GM23248 (cell line): Measurements from ENCODE around the gene GMEB2. TPM values are rescaled to one million over a fixed set of nuclear protein-coding genes. Genes with fewer than 3 reads are reported as not detected.
"Not testable (repeated sequence)": the region's sequence is repeated elsewhere in the genome, so short reads cannot be mapped to it uniquely, and the experiment has no call there.

ENCODE experiments used
- DNase-seq: peaks from one replicate; pipeline ENCODE4 v3.0.0-alpha.2; 2015
- H2AFZ ChIP-seq: fragments of 200-600 bp; sonication (generic); 2 replicates; pipeline ENCODE4 v1.6.1; 2016; ENCODE audit warnings: antibody characterized with exemption
- H3F3A ChIP-seq: fragments of 200-600 bp; sonication (generic); 2 replicates; pipeline ENCODE4 v1.6.1; 2016; ENCODE audit warnings: mild to moderate bottlenecking, antibody characterized with exemption, mixed run types; ENCODE audit not compliant: insufficient read depth
- H3K27ac ChIP-seq: fragments of 200-600 bp; sonication (generic); 2 replicates; pipeline ENCODE4 v1.5.1; 2016; ENCODE audit warnings: mild to moderate bottlenecking
- H3K27me3 ChIP-seq: fragments of 200-600 bp; sonication (generic); replicated peaks from 2 replicates; pipeline ENCODE4 v1.6.1; 2016; ENCODE audit warnings: mild to moderate bottlenecking; ENCODE audit not compliant: insufficient read depth
- H3K36me3 ChIP-seq: fragments of 200-600 bp; sonication (generic); 2 replicates; pipeline ENCODE4 v1.6.1; 2016; ENCODE audit warnings: low read depth, mild to moderate bottlenecking
- H3K4me1 ChIP-seq: fragments of 200-600 bp; sonication (generic); 2 replicates; pipeline ENCODE4 v1.6.1; 2016; ENCODE audit warnings: mild to moderate bottlenecking; ENCODE audit not compliant: insufficient read depth
- H3K4me2 ChIP-seq: fragments of 200-600 bp; sonication (generic); one replicate; pipeline ENCODE4 v1.6.1; 2016; ENCODE audit warnings: mild to moderate bottlenecking; ENCODE audit not compliant: unreplicated experiment
- H3K4me3 ChIP-seq: fragments of 200-600 bp; sonication (generic); 2 replicates; pipeline ENCODE4 v1.5.1; 2016; ENCODE audit warnings: mild to moderate bottlenecking
- H3K79me2 ChIP-seq: fragments of 200-600 bp; sonication (generic); 2 replicates; pipeline ENCODE4 v1.6.1; 2016; ENCODE audit warnings: mild to moderate bottlenecking; ENCODE audit not compliant: insufficient read depth
- H3K9ac ChIP-seq: fragments of 200-600 bp; sonication (generic); 2 replicates; pipeline ENCODE4 v1.6.1; 2016; ENCODE audit warnings: mild to moderate bottlenecking
- H3K9me2 ChIP-seq: fragments of 200-600 bp; sonication (generic); 2 replicates; pipeline ENCODE4 v1.6.1; 2016; ENCODE audit warnings: mixed run types, mild to moderate bottlenecking, moderate library complexity; ENCODE audit not compliant: insufficient read depth
- H3K9me3 ChIP-seq: fragments of 200-600 bp; sonication (generic); one replicate; pipeline ENCODE4 v1.6.1; 2017; ENCODE audit warnings: low read depth
- H4K20me1 ChIP-seq: fragments of 200-600 bp; sonication (generic); 2 replicates; pipeline ENCODE4 v1.6.0; 2016; ENCODE audit not compliant: insufficient read depth
- EZH2 ChIP-seq: fragments of 200-600 bp; sonication (generic); IDR thresholded peaks from 2 replicates; pipeline ENCODE4 v1.6.1; 2018; ENCODE audit warnings: antibody characterized with exemption, mild to moderate bottlenecking; ENCODE audit not compliant: insufficient read depth, poor library complexity, severe bottlenecking
- EZH2phosphoT487 ChIP-seq: fragments of 200-600 bp; sonication (generic); IDR thresholded peaks from 2 replicates; pipeline ENCODE4 v1.6.1; 2018; ENCODE audit warnings: antibody characterized with exemption, moderate library complexity, mild to moderate bottlenecking, low read depth; ENCODE audit not compliant: insufficient read depth
- WGBS, 2 experiments: methylation state at CpG; one replicate each; pipeline ENCODE4 v1.1.6; 2015 to 2017; ENCODE audit warnings: low lambda C conversion rate in 2 of 2, low coverage in 1 of 2; ENCODE audit errors: missing lambda C conversion rate in 2 of 2; 5-methylcytosine and 5-hydroxymethylcytosine counted together
- in situ Hi-C: fragments of 300-500 bp; cut with MboI; formaldehyde crosslinking; loops from 2 replicates; pipeline ENCODE4 v1.15.0; 2020
- polyA plus RNA-seq: library from polyadenylated mRNA; unstranded; fragments of >200 nt; fragmentation: Nextera tagmentation; extraction: Ambion mirVana; gene quantifications from 2 replicates; pipeline ENCODE4 v1.2.1, GENCODE V29; 2016
- total RNA-seq: library from RNA; depleted of rRNA; stranded (reverse); fragments of >200 nt; shearing (Covaris generic); gene quantifications from 2 replicates; pipeline ENCODE4 v1.2.3, GENCODE V29; 2014

GMEB2 gene
- total and polyA plus RNA-seq, 2 experiments from 2014 or later = 7.8 to 13.6 TPM

GRCh38 chr20:63602321-63602720 is 24.6 kb downstream of the GMEB2 start:
- 80 to 82% methylated on average over 3 of the region's 3 CpGs for WGBS, 2 experiments
- 0 out of 2 replicates have a peak, but pooled peaks cover 4% of the 10 kb centered on the region for H3K4me1 ChIP-seq
- no peaks in the 10 kb centered on the region for H3K27me3 ChIP-seq
- no peak for TF ChIP-seq EZH2
- H3K9ac ChIP-seq = no peak overlapping the region
- no peak overlapping the region for H3K4me3 ChIP-seq
- in situ Hi-C loops = no loop called here
- no peaks in the 10 kb centered on the region for H3F3A ChIP-seq
- H3K4me2 ChIP-seq = no peak overlapping the region
- peaks cover 26% of the 10 kb centered on the region for H3K36me3 ChIP-seq
- no peak overlapping the region for H3K27ac ChIP-seq
- H3K9me3 ChIP-seq = no peaks in the 10 kb centered on the region
- peaks cover 29% of the 10 kb centered on the region for H3K79me2 ChIP-seq
- H3K9me2 ChIP-seq = no peaks in the 10 kb centered on the region
- no peaks in the 10 kb centered on the region for H4K20me1 ChIP-seq
- no peak overlapping the region for H2AFZ ChIP-seq
- no peak for DNase-seq

GRCh38 chr20:63601679-63602078 is 25.2 kb downstream of the GMEB2 start:
- H3K9ac ChIP-seq, H3F3A ChIP-seq, H3K27ac ChIP-seq, H2AFZ ChIP-seq, in situ Hi-C loops, H3K4me1 ChIP-seq, H3K4me2 ChIP-seq, H3K9me3 ChIP-seq, H3K4me3 ChIP-seq, DNase-seq, H4K20me1 ChIP-seq, H3K27me3 ChIP-seq, H3K9me2 ChIP-seq: not testable (repeated sequence)
- Histone ChIP-seq H3K36me3 (peaks cover 26% of the 10 kb centered on the region), H3K79me2 (peaks cover 26% of the 10 kb centered on the region)
- WGBS, 2 experiments = 70 to 73% methylated on average over 7 to 8 of the region's 8 CpGs

- no peaks in the 10 kb centered on the region for H4K20me1 ChIP-seq
- TF ChIP-seq EZH2 = no peak
- no peak for TF ChIP-seq EZH2phosphoT487
- H3K79me2 ChIP-seq = peaks cover 5% of the 10 kb centered on the region
- H3K27me3 ChIP-seq = no peaks in the 10 kb centered on the region
- no peak overlapping the region for H3K27ac ChIP-seq
- H3K4me1 ChIP-seq = peaks cover 7% of the 10 kb centered on the region
- no peak overlapping the region for H2AFZ ChIP-seq
- no peak overlapping the region for H3K4me3 ChIP-seq
- H3K9me3 ChIP-seq = no peaks in the 10 kb centered on the region
- H3K4me2 ChIP-seq = no peak overlapping the region
- no peak for DNase-seq
- no peak overlapping the region for H3K9ac ChIP-seq
- 86 to 87% methylated on average over 27 of the region's 27 CpGs for WGBS, 2 experiments
- H3F3A ChIP-seq = peaks cover 4% of the 10 kb centered on the region; the same call in 1 of the 2 replicates
- H3K9me2 ChIP-seq = no peaks in the 10 kb centered on the region
- peaks cover 26% of the 10 kb centered on the region for H3K36me3 ChIP-seq
- in situ Hi-C loops = no loop called here
Measured at GRCh38 chr20:63599396-63600050, 27.4 kb downstream of the GMEB2 start.

- in situ Hi-C loops = no loop called here
- Histone ChIP-seq H3K27me3 (no peaks in the 10 kb centered on the region), H3K9me2 (no peaks in the 10 kb centered on the region), H3K4me2 (no peak overlapping the region), H3K4me1 (peaks cover 15% of the 10 kb centered on the region), H3K27ac (no peak overlapping the region), H4K20me1 (no peaks in the 10 kb centered on the region), H3K9ac (no peak overlapping the region), H3K9me3 (no peaks in the 10 kb centered on the region), H3K4me3 (no peak overlapping the region), H3F3A (peaks cover 10% of the 10 kb centered on the region; the same call in 1 of the 2 replicates), H3K36me3 (peaks cover 26% of the 10 kb centered on the region), H3K79me2 (no peaks in the 10 kb centered on the region), H2AFZ (no peak overlapping the region)
- no peak for DNase-seq
- WGBS, 2 experiments = 90% methylated on average over 28 to 33 of the region's 33 CpGs
- TF ChIP-seq EZH2 = no peak
- TF ChIP-seq EZH2phosphoT487 = no peak
Measured at GRCh38 chr20:63598479-63599395, 28.2 kb downstream of the GMEB2 start.
